G401 (cell line): ENCODE data around the gene PHYKPL. TPM values are rescaled to one million over a fixed set of nuclear protein-coding genes. Genes with fewer than 3 reads are reported as not detected.
"Not testable (repeated sequence)": the region's sequence is repeated elsewhere in the genome, so short reads cannot be mapped to it uniquely, and the experiment has no call there.

Experiments used
- DNase-seq: peaks from one replicate; pipeline ENCODE4 v3.0.0-alpha.2; 2015; ENCODE audit warnings: low spot score
- in situ Hi-C: cut with HindIII; loops from 2 replicates; pipeline ENCODE4 v1.10.0; 2016; ENCODE audit warnings: low sequenced_read_pairs, mixed read lengths
- total RNA-seq: library from RNA; depleted of rRNA; stranded (reverse); fragments of >200 nt; shearing (Covaris generic); gene quantifications from 2 replicates; pipeline ENCODE4 v1.2.3, GENCODE V29; 2014

Gene PHYKPL
- total RNA-seq, 1 experiment from 2014 or later = 26.6 TPM

DNA sequence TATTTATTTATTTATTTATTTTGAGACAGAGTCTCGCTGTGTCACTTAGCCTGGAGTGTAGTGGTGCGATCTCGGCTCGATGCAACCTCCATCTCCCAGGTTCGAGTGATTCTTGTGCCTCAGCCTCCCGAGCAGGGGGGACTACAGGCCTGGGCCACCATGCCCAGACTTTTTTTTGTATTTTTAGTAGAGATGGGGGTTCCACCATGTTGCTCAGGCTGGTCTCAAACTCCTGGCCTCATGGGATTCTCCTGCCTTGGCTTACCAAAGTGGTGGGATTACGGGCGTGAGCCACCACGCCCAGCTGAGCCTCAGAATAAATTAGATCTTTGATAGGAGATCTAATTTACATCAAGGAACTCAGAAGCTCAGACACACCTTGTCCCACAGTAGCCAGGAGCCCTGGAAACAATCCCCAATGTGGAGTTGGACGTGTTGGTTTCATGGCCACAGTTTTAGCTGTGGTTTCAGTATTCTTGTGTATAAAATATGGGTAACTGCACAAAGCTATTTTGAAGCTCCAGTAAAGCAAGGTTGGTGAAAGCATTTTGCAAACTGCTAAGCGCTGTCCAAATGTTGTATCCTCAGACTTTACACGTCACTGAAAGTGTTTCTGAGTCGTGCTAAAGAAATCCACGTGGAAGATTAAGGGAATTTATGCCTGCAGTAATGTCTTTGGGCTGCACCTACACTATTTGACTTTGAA, 31.2 kb downstream of the PHYKPL start:
- DNase-seq = no peak
- in situ Hi-C loops = no loop called here

DNA sequence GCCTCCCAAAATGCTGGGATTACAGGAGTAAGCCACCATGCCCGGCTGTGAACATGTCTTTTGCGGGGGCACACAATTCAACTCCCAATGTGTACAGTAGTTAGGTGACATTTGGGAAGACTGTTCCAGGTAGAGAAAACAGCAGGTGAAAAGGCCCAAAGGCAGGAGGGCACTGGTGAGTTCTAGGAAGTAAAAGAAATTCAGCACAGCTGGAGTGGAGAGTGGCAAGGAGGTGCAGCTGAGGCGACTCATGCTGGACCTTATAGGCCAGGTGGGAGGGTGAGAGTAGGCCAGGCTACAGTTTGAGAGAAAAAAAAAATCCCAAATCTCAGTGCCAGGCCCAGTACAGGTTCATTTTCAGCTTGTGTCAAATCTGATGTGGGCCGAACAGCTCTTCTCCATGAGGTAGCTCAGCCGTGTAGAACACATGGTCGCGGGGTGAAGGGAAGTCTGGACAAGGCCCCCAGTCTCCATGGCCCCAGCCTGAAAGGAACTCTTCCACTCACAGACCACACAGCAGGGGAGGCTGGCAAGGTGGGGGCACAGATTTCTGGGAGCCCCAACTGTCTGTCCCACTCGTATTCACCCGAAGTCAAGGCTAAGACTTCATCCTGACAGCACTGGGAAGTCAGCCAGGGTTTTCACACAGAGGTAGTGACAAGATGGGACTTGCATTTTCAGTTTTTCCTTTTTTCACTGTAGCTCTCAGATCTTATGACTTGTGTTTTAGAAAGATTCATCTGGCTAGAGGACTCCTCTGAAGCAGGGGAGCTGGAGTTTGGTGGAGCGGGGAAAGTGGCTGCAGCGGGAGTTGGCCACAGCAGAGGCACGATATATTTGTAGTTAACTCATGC, 32.8 kb downstream of the PHYKPL start:
- no peak for DNase-seq
- in situ Hi-C loops = no loop called here

DNA sequence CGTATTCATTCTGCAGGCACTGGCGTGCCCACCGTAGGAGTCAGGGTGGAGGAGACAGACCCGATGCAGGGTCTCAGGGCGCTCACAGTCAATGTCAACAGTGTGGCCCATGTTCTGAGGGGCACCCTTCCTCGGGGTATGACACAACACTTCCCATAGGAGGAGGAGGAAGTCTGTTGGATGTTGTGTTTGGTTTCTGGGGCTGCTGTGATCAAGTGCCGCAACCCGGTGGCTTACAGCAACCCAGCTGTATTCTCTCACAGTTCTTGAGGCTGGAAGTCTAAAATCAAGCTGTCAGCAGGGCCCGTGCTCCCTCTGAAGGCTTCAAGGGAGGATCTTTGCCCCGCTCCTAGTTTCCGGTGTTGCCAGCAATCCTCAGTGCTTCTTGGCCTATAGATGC, 33.9 kb downstream of the PHYKPL start:
- no peak for DNase-seq

DNA sequence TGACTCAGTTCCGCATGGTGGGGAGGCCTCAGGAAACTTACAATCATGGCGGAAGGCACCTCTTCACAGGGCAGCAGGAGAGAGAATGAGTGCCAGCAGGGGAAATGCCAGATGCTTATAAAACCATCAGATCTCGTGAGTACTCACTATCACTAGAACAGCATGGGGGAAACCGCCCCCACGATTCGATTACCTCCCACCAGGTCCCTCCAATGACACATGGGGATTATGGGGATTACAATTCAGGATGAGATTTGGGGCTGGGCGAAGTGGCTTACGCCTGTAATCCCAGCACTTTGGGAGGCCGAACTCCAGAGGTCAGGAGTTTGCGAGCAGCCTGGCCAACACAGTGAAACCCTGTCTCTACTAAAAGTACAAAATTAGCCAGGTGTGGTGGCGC, 34.5 kb downstream of the PHYKPL start:
- DNase-seq, in situ Hi-C loops: not testable (repeated sequence)

More for the DNA sequence above, 33.9 kb downstream of the PHYKPL start:
- in situ Hi-C loops = no loop called here

DNA sequence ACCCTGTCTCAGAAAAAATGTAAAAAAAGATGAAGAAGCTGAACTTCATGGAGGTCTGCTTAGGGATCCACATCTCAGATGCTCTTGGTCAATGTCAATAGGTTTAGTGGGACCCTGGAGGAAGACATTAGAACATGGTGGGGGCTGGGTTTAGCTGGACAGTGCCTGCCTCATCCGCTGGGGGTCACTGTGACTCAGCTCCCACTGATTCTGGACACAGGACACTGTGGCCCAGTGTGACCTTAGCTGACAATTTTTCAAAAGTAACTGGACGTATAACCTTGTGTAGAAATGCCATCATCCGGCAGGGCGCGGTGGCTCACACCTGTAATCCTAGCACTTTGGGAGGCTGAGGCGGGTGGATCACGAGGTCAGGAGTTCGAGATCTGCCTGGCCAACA, 35.6 kb downstream of the PHYKPL start:
- in situ Hi-C loops = no loop called here
- no peak for DNase-seq

DNA sequence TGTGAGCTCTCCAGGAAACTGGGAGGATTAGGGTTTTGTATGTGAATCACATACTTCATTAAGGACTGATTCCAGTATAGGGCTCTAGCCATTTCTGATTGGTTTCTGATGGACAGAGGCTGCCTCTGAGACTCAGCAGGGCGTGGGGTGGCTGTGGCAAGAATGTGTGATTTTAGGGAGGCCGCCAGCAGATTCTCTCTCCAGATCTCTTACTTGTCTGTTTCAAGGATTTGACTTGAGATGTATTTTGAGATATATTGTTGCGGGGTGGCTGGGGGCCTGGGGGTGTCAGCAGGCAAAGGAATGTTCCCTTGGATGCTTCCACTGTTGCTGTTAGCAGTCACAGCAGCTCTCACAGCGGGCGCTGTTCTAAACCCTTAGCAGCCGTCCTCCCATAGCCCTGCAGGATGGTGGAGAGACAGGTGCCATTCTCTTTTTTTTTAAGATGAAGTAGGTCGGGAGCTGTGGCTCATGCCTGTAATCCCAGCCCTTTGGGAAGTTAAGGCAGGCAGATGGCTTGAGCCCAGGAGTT, 36.3 kb downstream of the PHYKPL start:
- in situ Hi-C loops = no loop called here
- DNase-seq = no peak

DNA sequence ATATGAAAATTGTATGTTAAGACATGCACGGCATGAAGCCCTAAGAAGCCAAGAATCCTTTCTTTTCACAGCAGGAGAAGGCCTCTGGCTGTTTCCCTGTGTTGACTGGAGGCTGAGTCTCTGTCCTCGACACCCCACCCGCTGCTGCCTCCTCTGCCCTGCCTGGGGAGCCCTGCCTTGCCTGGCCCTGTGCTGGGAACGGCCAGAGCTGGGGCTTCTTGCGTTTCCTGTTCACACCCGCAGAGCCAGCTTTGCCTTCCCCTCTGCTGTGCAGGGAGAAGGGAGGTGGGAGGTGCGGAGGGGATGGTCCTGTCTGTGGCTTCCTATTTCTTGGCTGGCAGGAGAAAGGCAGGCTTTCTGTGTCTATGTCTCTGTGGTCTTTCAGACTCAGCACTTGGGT, 38.6 kb downstream of the PHYKPL start:
- in situ Hi-C loops = no loop called here
- no peak for DNase-seq

DNA sequence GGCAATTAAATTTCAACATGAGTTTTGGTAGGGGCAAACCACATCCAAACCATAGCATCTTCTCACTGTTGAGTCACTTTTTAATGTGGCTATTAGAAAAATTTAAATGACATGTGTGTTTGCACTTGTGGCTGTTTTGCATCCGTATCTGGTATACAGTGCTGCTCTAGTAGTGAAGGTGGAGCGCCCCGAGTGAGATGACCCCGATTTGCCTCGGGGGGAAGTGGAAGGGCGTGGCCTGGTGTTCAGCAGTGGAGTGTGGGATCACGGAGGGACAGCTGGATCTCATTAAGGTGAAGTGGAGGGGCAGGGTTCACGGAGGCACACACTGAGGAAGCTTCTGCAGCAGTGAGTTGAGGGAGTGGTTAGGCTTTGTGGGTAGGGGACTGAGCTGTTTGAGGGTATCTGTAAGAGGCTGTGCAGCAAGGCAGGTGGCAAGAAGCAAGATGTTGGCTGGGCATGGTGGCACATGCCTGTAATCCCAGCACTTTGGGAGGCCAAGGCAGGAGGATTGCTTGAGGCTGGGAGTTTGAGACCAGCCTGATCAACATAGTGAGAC, 39.3 kb downstream of the PHYKPL start:
- no peak for DNase-seq
- in situ Hi-C loops = no loop called here

DNA sequence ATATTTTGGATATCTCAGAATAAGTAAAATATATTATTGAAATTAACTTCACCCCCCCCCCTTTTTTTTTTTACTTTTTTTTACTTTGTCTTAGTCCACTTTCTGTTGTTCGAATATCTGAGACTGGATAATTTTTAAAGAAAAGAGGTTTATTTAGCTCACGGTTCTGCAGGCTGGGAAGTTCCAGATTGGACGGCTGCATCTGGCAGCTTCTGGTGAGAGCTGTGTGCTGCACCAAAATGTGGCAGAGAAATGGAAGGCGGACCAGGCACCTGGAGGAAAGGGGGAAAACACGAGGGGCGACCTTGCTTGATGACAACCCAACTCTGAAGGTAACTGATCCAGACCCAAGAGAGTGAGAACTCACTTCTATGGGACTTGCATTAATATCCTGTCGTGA, 39.8 kb downstream of the PHYKPL start:
- in situ Hi-C loops = no loop called here
- DNase-seq = no peak

DNA sequence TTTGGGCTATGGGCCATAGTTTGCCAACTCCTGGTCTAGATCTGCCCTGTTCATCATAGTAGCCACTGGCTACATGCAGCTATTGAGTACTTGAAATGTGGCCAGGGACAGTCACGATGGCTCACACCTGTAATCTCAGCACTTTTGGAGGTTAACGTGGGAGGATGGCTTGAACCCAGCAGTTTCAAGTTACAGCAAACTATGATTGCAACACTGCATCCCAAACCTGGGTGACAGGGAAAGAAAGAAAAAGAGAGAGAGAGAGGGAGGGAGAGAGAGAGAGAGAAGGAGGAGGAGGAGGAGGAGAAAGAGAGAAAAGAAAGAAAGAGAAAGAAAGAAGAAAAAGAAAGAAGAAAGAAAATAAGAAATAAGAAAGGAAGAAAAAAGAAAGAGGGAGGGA, 40.4 kb downstream of the PHYKPL start:
- no peak for DNase-seq
- in situ Hi-C loops = no loop called here

DNA sequence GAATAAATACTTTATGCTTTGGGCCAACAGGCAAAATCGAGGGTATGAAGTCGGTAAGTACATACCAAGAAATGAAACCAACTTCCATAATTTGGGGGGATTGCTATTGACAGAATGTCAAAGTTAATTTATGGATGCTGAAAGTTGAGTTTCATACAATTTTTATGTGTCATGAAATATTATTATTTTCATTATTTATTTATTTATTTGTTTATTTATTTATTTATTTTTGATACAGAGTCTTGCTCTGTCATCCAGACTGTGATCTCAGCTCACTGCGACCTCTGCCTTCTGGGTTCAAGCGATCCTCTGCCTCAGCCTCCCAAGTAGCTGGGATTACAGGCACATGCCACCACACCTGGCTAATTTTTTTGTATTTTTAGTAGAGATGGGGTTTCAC, 40.9 kb downstream of the PHYKPL start:
- in situ Hi-C loops = no loop called here
- DNase-seq = no peak

DNA sequence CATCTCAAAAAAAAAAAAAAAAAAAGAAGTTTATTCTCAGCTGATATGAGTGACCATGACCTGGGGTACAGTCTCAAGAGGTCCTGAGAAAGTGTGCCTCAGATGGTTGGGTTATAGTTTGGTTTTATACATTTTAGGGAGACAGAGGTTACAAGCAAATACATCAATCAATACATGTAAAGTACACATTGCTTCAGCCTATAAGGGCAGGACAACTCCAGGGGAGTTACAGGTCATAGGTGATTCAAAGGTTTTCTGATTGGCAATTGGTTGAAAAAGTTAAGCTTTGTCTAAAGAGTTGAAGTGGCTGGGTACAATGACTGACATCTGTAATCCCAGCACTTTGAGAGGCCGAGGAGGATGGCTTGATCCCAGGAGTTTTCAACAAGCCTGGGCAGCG, 43.2 kb downstream of the PHYKPL start:
- in situ Hi-C loops = no loop called here
- DNase-seq = no peak

DNA sequence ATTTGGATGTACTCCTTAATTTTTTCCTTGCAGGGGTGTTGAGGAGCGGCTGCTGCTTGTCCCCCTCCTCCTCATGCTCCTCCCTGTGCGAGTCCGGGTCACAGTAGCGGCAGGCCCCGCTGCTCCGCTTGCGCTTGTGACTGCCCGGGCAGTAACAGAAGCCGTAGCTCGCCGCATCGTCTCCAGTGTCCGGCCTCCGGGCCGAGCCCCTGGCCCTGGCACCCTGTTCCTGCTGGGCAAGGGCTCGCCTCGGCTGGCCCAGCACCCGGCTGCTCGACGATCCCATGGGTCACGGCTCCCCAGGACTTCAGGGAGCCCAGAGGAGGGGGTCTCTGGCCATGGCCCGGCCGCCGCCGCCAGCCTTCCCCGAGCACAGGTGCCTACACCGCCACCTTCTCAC, 45.6 kb downstream of the PHYKPL start, which contains the start of gene GMCL2:
TSS of gene GMCL2 (minus strand) at position 358 of the 400 bp plus-strand sequence. CDS start at position 286, 72 bp downstream.
- no peak for DNase-seq
- in situ Hi-C loops = no loop called here

DNA sequence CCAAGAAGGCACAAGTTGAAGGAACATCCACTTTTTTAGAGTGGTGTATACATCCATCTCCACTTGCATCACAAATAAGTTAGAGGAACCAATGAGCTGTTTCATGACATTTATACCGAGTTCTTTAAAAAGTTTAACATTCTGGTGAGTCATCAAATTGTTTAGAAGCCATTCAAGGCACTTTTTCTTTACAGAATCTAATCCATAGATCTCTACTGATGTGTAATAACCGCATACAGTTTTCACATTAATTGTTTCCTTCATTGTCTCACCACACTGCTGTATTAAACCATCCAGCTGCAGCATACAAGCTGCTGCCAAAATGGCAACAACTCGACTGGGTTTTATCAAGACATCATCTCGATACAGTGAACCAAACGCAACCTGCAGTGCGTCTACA, 46.2 kb downstream of the PHYKPL start:
- in situ Hi-C loops = no loop called here
- DNase-seq = no peak

DNA sequence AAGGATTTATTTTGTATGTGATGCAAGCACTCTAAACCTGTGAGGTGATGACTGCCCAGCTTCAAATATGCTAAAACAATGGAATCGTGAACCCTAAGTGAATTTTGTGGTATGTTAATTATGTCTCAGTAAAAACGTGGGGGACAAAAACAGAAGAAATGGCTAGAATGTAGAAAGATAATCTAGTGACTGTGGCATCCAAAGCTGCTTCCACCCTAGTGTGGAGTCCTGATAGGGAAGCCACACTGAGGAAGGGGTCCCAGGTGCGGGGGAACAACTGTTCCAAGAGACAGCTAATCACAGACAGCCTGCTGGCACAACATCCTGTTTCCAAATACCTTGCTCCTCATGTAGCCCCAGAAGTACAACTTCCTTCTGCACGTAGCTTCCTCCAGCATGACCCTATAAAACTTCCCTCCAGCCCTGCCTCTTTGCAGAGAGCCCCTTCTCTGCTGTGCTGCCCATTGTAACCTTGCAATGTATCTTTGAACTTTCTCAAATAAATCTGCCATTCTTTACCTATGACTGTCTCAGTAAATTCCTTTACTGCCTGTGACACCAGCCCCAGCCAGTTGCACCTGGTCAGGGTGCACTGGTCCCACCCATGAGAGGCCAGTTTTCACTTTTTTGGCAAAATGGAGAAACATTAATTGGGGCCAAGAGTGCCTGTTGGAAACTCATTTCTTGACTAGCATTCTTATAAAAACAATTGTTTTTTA, 50.3 kb downstream of the PHYKPL start:
- in situ Hi-C loops = no loop called here
- DNase-seq = no peak

DNA sequence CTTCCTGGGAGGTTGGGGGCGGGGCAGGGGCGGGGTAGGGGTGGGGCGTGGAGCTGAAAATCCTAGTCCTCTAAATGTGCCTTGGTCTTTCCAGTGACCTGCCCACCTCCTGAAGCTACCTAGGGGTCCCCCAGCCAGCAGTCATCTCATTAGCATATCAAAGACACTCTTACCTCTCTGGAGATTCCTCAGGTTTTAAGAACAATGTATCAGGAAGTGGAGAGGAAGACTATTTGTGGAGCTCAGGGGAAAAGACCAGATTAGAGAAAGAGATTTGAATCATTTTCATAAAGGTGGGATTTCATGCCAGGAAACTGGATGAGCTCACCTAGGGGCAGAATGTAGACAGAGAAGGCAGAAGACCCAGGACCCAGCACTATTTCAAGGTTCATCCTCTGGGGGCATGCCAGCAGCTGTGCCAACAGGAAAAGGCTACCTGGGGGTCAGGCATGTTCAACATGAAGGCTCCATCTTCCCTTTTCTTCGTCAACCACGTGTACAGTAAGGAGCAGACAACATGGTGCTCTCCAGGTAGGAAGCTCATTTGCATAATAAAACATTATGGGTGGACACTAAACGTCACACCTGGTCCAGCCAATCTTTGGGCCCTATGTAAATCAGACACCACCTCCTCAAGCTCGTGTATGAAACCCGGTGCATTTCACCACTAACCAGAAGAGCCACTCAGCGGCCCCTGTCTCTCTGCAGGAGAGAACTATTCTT, 52.3 kb downstream of the PHYKPL start:
- no peak for DNase-seq
- in situ Hi-C loops = no loop called here

DNA sequence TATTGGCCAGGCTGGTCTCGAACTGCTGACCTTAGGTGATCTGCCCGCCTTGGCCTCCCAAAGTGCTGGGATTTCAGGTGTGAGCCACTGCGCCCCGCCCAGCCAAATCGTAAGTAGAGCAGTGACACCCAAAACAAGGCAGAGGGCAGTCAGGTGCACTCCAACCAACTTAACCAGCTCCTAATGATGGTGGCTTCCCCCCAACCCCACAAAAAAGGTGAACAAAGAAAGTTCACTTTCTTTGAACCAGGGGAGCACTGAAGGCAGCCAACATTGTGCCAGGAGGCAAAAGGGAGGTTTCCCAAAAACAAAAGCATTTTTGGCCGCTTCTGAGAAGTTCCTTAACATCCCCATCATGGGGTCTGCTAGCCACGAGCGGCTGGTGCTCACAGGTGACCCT, 55.0 kb downstream of the PHYKPL start:
- in situ Hi-C loops = no loop called here

DNA sequence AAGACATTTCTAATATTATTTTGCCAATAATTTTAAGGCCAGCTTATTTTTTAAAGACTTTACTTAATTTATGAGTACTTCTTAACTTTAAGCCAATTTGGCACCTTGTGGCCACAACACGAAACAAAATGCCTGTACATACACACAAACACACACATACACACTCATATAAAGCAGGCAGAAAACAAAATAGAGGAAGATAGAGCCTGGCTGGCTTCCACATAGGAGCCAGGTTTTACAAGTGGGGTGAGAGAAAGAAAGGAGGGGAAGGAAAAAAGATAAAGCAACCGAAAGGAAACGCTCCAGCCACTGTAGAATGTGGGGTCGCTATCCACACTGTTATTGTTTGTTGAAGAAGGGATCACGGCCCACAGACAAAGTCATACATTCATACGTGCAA, 55.8 kb downstream of the PHYKPL start:
- DNase-seq = no peak
- in situ Hi-C loops = no loop called here

More for the DNA sequence above, 55.0 kb downstream of the PHYKPL start:
- no peak for DNase-seq

DNA sequence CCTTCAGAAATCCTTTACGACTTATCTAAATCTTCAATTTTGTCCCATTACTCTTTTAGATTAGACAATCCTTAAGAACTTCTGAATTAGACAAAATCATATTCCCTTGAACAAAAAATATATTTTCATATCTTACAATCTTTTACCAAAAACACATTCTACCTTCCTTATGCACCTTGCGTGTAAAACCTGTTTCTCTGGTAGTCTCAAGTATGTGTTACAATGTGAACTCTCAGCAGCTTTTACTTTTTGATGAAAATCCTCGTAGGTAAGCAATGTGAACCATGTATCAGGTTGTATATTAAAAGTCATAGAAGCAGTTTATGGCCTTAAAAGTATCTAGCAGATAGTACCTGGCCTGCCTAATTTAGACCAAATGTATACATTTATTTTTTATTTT, 58.1 kb downstream of the PHYKPL start:
- no peak for DNase-seq
- in situ Hi-C loops = no loop called here
